Mesenteric fat pad (tissue), 1 donor: ENCODE results near the gene FXN. TPM values are rescaled to one million over a fixed set of nuclear protein-coding genes. Genes with fewer than 3 reads are reported as not detected.
"Not testable (repeated sequence)": the region's sequence is repeated elsewhere in the genome, so short reads cannot be mapped to it uniquely, and the experiment has no call there.

Experiments used
- DNase-seq: peaks from one replicate; pipeline ENCODE4 v3.0.0-alpha.2; 2020; ENCODE audit warnings: low spot score
- long read RNA-seq: library from polyadenylated mRNA; unstranded; transcript quantifications from one replicate; pipeline ENCODE4 v2.0.0, GENCODE V29; 2020
- total RNA-seq: library from RNA; stranded (reverse); fragmentation: NEBNext Ultra II Directional; extraction: Animal tissue kit (Norgen Biotek cat#: 25700); gene quantifications from one replicate; pipeline ENCODE4 v1.2.1, GENCODE V29; 2021
- donor health status: DM: yes; HTN: yes; CAD: no.

The FXN gene
- 16.5 TPM for total RNA-seq
- long read RNA-seq, full-length matches to known transcripts: 17 of 18 reads
- long read RNA-seq, partial matches to known transcripts: 0 of 18 reads
- long read RNA-seq, other reads (novel, unspliced or antisense): 1 of 18 reads

- DNase-seq: peak; percentile 97
Measured at GRCh38 chr9:69035438-69036308, at the start of gene FXN. FXN (plus strand) TSS chr9:69035752; CDS start chr9:69035783, 31 bp downstream.

GRCh38 chr9:68986949-68987348 is 48.6 kb upstream of the FXN start:
- DNase-seq: not testable (repeated sequence)

GRCh38 chr9:68991457-68991856 is 44.1 kb upstream of the FXN start:
- no peak for DNase-seq

GRCh38 chr9:68995776-68996175 is 39.8 kb upstream of the FXN start:
- DNase-seq: no peak

- no peak for DNase-seq
Measured at GRCh38 chr9:68996462-68996861, 39.1 kb upstream of the FXN start.

- no peak for DNase-seq
Measured at GRCh38 chr9:68997666-68998065, 37.9 kb upstream of the FXN start.

GRCh38 chr9:68998385-68998784 is 37.2 kb upstream of the FXN start:
- DNase-seq: no peak

- DNase-seq: no peak
Measured at GRCh38 chr9:68998812-68999211, 36.7 kb upstream of the FXN start.

- DNase-seq: no peak
Measured at GRCh38 chr9:68999393-69000105, 36.0 kb upstream of the FXN start.

- no peak for DNase-seq
Measured at GRCh38 chr9:69001921-69002320, 33.6 kb upstream of the FXN start.

- DNase-seq: no peak
Measured at GRCh38 chr9:69003051-69003450, 32.5 kb upstream of the FXN start.

- DNase-seq: no peak
Measured at GRCh38 chr9:69004836-69005235, 30.7 kb upstream of the FXN start.

- no peak for DNase-seq
Measured at GRCh38 chr9:69009708-69010107, 25.8 kb upstream of the FXN start.

- no peak for DNase-seq
Measured at GRCh38 chr9:69012696-69013381, 22.7 kb upstream of the FXN start.

GRCh38 chr9:69013382-69013727 is 22.2 kb upstream of the FXN start:
- DNase-seq: no peak

- no peak for DNase-seq
Measured at GRCh38 chr9:69014013-69014412, 21.5 kb upstream of the FXN start, which contains the start of gene PRKACG. PRKACG (minus strand) TSS chr9:69014113; CDS start chr9:69014092, 21 bp downstream.

- DNase-seq: no peak
Measured at GRCh38 chr9:69016191-69017096, 19.1 kb upstream of the FXN start.

- no peak for DNase-seq
Measured at GRCh38 chr9:69018737-69019136, 16.8 kb upstream of the FXN start.

GRCh38 chr9:69019808-69020207 is 15.7 kb upstream of the FXN start:
- DNase-seq: no peak

GRCh38 chr9:69020301-69021145 is 15.0 kb upstream of the FXN start:
- DNase-seq: no peak
